ENCODE results near the gene KISS1R.

Gene KISS1R

GRCh38 chr19:917323-918151 is at the start of gene KISS1R:
Gene KISS1R, plus strand, starts transcription at chr19:917333. Its CDS starts 170 bp downstream, at chr19:917503.
- peak; percentile 22 for TF ChIP-seq CTCF (IDR thresholded peaks at IDR 0.05; ENCODE audit: insufficient read depth, low read depth, low read length, missing control alignments)
- no peak within 1 kb of the TSS for H3K4me3 ChIP-seq (ENCODE audit: low read length)
- peak; percentile 37 for DNase-seq (ENCODE audit: low read depth)

- no peak for DNase-seq (ENCODE audit: low read depth)
- H3K4me3 ChIP-seq (ENCODE audit: low read length) = no peak overlapping the region
- no peak for TF ChIP-seq CTCF (IDR thresholded peaks at IDR 0.05; ENCODE audit: insufficient read depth, low read depth, low read length, missing control alignments)
Observed at GRCh38 chr19:867855-868457, 49.2 kb upstream of the KISS1R start.

GRCh38 chr19:868458-869244 is 48.5 kb upstream of the KISS1R start:
- no peak for DNase-seq (ENCODE audit: low read depth)
- no peak overlapping the region for H3K4me3 ChIP-seq (ENCODE audit: low read length)
- TF ChIP-seq CTCF (IDR thresholded peaks at IDR 0.05; ENCODE audit: insufficient read depth, low read depth, low read length, missing control alignments) = no peak

- peak; percentile 83 for DNase-seq (ENCODE audit: low read depth)
- no peak for TF ChIP-seq CTCF (IDR thresholded peaks at IDR 0.05; ENCODE audit: insufficient read depth, low read depth, low read length, missing control alignments)
- no peak overlapping the region for H3K4me3 ChIP-seq (ENCODE audit: low read length)
Observed at GRCh38 chr19:869245-870177, 47.6 kb upstream of the KISS1R start.

- TF ChIP-seq CTCF (IDR thresholded peaks at IDR 0.05; ENCODE audit: insufficient read depth, low read depth, low read length, missing control alignments) = no peak
- H3K4me3 ChIP-seq (ENCODE audit: low read length) = no peak overlapping the region
- DNase-seq (ENCODE audit: low read depth) = no peak
Observed at GRCh38 chr19:870314-870713, 46.8 kb upstream of the KISS1R start.

- H3K4me3 ChIP-seq (ENCODE audit: low read length) = no peak overlapping the region
- DNase-seq (ENCODE audit: low read depth) = no peak
- no peak for TF ChIP-seq CTCF (IDR thresholded peaks at IDR 0.05; ENCODE audit: insufficient read depth, low read depth, low read length, missing control alignments)
Observed at GRCh38 chr19:870963-871401, 46.2 kb upstream of the KISS1R start.

All from epithelial cell of esophagus (primary cell).